ENCODE results near the gene ARHGEF16.

DNA sequence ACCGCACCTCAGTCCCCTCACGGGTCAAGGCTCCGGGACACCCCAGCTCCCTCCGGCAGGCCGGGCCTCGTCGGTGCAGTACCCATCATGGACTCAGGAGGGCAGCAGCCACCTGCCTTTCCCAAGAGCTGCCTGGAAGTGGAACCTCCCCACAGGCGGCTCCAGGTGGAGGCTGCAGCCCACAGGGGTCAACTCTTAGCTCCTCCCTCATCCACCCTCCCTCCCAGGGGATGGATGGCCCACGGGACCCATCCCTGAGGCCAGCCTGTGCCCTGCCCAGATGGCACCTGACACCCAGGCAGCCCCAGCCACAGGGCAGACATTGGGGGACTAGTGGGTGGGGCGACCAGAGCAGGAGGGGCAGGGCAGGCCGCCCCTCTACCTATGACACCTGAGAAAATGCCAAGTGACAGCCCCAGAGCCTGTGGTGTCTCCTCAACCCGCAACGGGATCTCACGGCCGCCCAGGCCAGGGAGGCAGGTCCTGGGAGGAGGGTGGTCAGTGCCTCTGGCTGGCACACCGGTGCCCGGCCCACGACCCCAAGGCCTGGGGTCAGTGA is 1.2 kb upstream of the ARHGEF16 start:
- TF ChIP-seq EP300 (IDR thresholded peaks at IDR 0.05; ENCODE audit: borderline replicate concordance), result no peak
- no peak for TF ChIP-seq CREB1 (IDR thresholded peaks at IDR 0.05; ENCODE audit: low read depth)
- TF ChIP-seq, protein P1, sequence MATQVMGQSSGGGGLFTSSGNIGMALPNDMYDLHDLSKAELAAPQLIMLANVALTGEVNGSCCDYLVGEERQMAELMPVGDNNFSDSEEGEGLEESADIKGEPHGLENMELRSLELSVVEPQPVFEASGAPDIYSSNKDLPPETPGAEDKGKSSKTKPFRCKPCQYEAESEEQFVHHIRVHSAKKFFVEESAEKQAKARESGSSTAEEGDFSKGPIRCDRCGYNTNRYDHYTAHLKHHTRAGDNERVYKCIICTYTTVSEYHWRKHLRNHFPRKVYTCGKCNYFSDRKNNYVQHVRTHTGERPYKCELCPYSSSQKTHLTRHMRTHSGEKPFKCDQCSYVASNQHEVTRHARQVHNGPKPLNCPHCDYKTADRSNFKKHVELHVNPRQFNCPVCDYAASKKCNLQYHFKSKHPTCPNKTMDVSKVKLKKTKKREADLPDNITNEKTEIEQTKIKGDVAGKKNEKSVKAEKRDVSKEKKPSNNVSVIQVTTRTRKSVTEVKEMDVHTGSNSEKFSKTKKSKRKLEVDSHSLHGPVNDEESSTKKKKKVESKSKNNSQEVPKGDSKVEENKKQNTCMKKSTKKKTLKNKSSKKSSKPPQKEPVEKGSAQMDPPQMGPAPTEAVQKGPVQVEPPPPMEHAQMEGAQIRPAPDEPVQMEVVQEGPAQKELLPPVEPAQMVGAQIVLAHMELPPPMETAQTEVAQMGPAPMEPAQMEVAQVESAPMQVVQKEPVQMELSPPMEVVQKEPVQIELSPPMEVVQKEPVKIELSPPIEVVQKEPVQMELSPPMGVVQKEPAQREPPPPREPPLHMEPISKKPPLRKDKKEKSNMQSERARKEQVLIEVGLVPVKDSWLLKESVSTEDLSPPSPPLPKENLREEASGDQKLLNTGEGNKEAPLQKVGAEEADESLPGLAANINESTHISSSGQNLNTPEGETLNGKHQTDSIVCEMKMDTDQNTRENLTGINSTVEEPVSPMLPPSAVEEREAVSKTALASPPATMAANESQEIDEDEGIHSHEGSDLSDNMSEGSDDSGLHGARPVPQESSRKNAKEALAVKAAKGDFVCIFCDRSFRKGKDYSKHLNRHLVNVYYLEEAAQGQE (IDR thresholded peaks at IDR 0.05; ENCODE audit: low read depth), result no peak
- no peak for TF ChIP-seq TEAD4 (IDR thresholded peaks at IDR 0.05)
- TF ChIP-seq TCF12 (IDR thresholded peaks at IDR 0.05; ENCODE audit: low read depth), result no peak

Measured in Ishikawa (cell line).